Endothelial cell of umbilical vein (primary cell): ENCODE data around the gene MSL1.

ENCODE experiments used
- EZH2 ChIP-seq: IDR thresholded peaks from 2 replicates; pipeline ENCODE4 v1.6.1; 2012; ENCODE audit warnings: borderline replicate concordance, low read depth, mild to moderate bottlenecking, moderate library complexity, low read length, inconsistent platforms; ENCODE audit not compliant: severe bottlenecking
- GATA2 ChIP-seq: IDR thresholded peaks from 2 replicates; pipeline ENCODE4 v1.7.0; 2011; ENCODE audit warnings: low read depth, mild to moderate bottlenecking, moderate library complexity, mixed read lengths, low read length; ENCODE audit not compliant: insufficient read length, insufficient read depth
- JUN ChIP-seq: IDR thresholded peaks from 2 replicates; pipeline ENCODE4 v1.6.1; 2011; ENCODE audit warnings: borderline replicate concordance, low read depth; ENCODE audit not compliant: insufficient read length, insufficient read depth
- MAX ChIP-seq: IDR thresholded peaks from 2 replicates; pipeline ENCODE4 v1.6.1; 2011; ENCODE audit not compliant: insufficient read depth, insufficient read length
- MYC ChIP-seq: IDR thresholded peaks from one replicate; pipeline ENCODE4 v1.6.1; 2011; ENCODE audit warnings: mild to moderate bottlenecking, low read depth, low read length
- POLR2A ChIP-seq: IDR thresholded peaks from 2 replicates; pipeline ENCODE4 v1.6.1; 2012; ENCODE audit warnings: low read depth, mild to moderate bottlenecking, control low read depth, low read length
- POLR2AphosphoS5 ChIP-seq: IDR thresholded peaks from 2 replicates; pipeline ENCODE4 v1.6.1; 2012; ENCODE audit warnings: low read depth, mild to moderate bottlenecking, control low read depth, low read length, moderate library complexity; ENCODE audit not compliant: insufficient read depth
- TF ChIP-seq, protein P1 (sequence below), 2 donors: IDR thresholded peaks; 1 replicate in 1 of 2; 2 replicates in 1 of 2; pipeline ENCODE4 v1.5.1; 2011; ENCODE audit warnings: low read length in 2 of 2, mild to moderate bottlenecking in 2 of 2, moderate library complexity in 2 of 2, control low read depth in 1 of 2, inconsistent platforms in 1 of 2, low read depth in 1 of 2; ENCODE audit not compliant: insufficient read depth in 1 of 2; ENCODE audit errors: extremely low read depth in 1 of 2

- TF ChIP-seq, protein P1, sequence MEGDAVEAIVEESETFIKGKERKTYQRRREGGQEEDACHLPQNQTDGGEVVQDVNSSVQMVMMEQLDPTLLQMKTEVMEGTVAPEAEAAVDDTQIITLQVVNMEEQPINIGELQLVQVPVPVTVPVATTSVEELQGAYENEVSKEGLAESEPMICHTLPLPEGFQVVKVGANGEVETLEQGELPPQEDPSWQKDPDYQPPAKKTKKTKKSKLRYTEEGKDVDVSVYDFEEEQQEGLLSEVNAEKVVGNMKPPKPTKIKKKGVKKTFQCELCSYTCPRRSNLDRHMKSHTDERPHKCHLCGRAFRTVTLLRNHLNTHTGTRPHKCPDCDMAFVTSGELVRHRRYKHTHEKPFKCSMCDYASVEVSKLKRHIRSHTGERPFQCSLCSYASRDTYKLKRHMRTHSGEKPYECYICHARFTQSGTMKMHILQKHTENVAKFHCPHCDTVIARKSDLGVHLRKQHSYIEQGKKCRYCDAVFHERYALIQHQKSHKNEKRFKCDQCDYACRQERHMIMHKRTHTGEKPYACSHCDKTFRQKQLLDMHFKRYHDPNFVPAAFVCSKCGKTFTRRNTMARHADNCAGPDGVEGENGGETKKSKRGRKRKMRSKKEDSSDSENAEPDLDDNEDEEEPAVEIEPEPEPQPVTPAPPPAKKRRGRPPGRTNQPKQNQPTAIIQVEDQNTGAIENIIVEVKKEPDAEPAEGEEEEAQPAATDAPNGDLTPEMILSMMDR (IDR thresholded peaks at IDR 0.05; ENCODE audit: extremely low read depth in 1 of 2, insufficient read depth in 1 of 2, low read depth in 1 of 2, low read length in 2 of 2), result no peak
- TF ChIP-seq POLR2AphosphoS5 (peak; percentile 63), EZH2 (no peak), POLR2A (peak; percentile 67), MAX (no peak), MYC (no peak), GATA2 (no peak), JUN (no peak)
Observed at GRCh38 chr17:40100419-40100668, 21.4 kb upstream of the MSL1 start, which contains the start of gene NR1D1.
